SK-N-SH (cell line): ENCODE measurements around the gene KCTD19. TPM values are rescaled to one million over a fixed set of nuclear protein-coding genes. Genes with fewer than 3 reads are reported as not detected.

Experiments used
- CTCF ChIA-PET: fragments of 300-600, 350-600 bp; formaldehyde crosslinking; extraction: SDS; loops from one replicate; lab custom pipeline; 2021; lab: Yijun Ruan, JAX
- POLR2A ChIA-PET: fragments of 350-600 bp; sonication (Branson Sonifier 250); formaldehyde crosslinking; extraction: SDS; loops from one replicate; lab custom pipeline; 2020; ENCODE audit warnings: antibody characterized with exemption, inconsistent platforms; lab: Yijun Ruan, JAX
- DNase-seq: peaks from one replicate; pipeline ENCODE4 v3.0.0; 2012
- H2AFZ ChIP-seq: fragments of 200-600 bp; sonication (generic); 2 replicates; pipeline ENCODE4 v1.8.1; 2016; ENCODE audit warnings: antibody characterized with exemption, mild to moderate bottlenecking, low read depth
- H3F3A ChIP-seq: fragments of 200-600 bp; sonication (generic); replicated peaks from 2 replicates; pipeline ENCODE3; 2016; ENCODE audit warnings: antibody characterized with exemption, mild to moderate bottlenecking; ENCODE audit not compliant: insufficient read depth
- H3K27ac ChIP-seq, 2 experiments: fragments of 200-500 bp in 1 of 2; fragments of 200-600 bp in 1 of 2; sonication (Bioruptor generic) in 1 of 2; sonication (generic), shearing (Covaris generic) in 1 of 2; 2 replicates each; pipeline versions ENCODE4 v1.5.1 to v1.6.1; 2014 to 2016; ENCODE audit warnings: low read depth in 2 of 2, inconsistent platforms in 1 of 2, low read length in 1 of 2, mild to moderate bottlenecking in 1 of 2, mixed read lengths in 1 of 2
- H3K27me3 ChIP-seq: fragments of 200-600 bp; sonication (generic), shearing (Covaris generic); 2 replicates; pipeline ENCODE4 v1.6.1; 2016; ENCODE audit warnings: mixed run types; ENCODE audit not compliant: insufficient read depth
- H3K36me3 ChIP-seq, 2 experiments: fragments of 200-500 bp in 1 of 2; fragments of 200-600 bp in 1 of 2; sonication (Bioruptor generic) in 1 of 2; sonication (generic) in 1 of 2; replicated peaks in 1 of 2; 2 replicates each; pipeline versions ENCODE3 to v1.5.1; 2014 to 2016; ENCODE audit warnings: low read length in 1 of 2, mild to moderate bottlenecking in 1 of 2; ENCODE audit not compliant: insufficient read depth in 2 of 2, control insufficient read depth in 1 of 2
- H3K4me1 ChIP-seq, 2 experiments: fragments of 200-500 bp in 1 of 2; fragments of 200-600 bp in 1 of 2; sonication (Bioruptor generic) in 1 of 2; sonication (generic), shearing (Covaris generic) in 1 of 2; 2 replicates each; pipeline versions ENCODE4 v1.5.1 to v1.6.1; 2014 to 2016; ENCODE audit warnings: low read depth in 1 of 2, low read length in 1 of 2, mixed run types in 1 of 2; ENCODE audit not compliant: insufficient read depth in 2 of 2, control insufficient read depth in 1 of 2
- H3K4me2 ChIP-seq: fragments of 200-600 bp; sonication (generic), shearing (Covaris generic); 2 replicates; pipeline ENCODE4 v1.6.1; 2017; ENCODE audit warnings: mixed run types
- H3K4me3 ChIP-seq, 2 experiments: fragments of 200-500 bp in 1 of 2; fragments of 200-600 bp in 1 of 2; sonication (Bioruptor generic) in 1 of 2; sonication (generic), shearing (Covaris generic) in 1 of 2; 2 replicates each; pipeline versions ENCODE4 v1.5.1 to v1.8.1; 2014 to 2016; ENCODE audit warnings: low read depth in 2 of 2, inconsistent platforms in 1 of 2, low read length in 1 of 2, mild to moderate bottlenecking in 1 of 2, mixed read lengths in 1 of 2, moderate library complexity in 1 of 2
- H3K79me2 ChIP-seq: fragments of 200-600 bp; sonication (generic); 2 replicates; pipeline ENCODE4 v1.8.1; 2017; ENCODE audit warnings: mild to moderate bottlenecking; ENCODE audit not compliant: insufficient read depth
- H3K9ac ChIP-seq: fragments of 200-600 bp; sonication (generic); 2 replicates; pipeline ENCODE4 v1.6.1; 2017; ENCODE audit warnings: mixed run types
- H3K9me2 ChIP-seq: fragments of 200-600 bp; sonication (generic); 2 replicates; pipeline ENCODE4 v1.6.1; 2017; ENCODE audit warnings: mixed run types
- H3K9me3 ChIP-seq: fragments of 200-600 bp; sonication (generic); 2 replicates; pipeline ENCODE4 v1.6.1; 2017; ENCODE audit warnings: mixed run types, mild to moderate bottlenecking, moderate library complexity
- H4K20me1 ChIP-seq: fragments of 200-600 bp; sonication (generic); 2 replicates; pipeline ENCODE4 v1.6.1; 2017; ENCODE audit warnings: mild to moderate bottlenecking, mixed run types; ENCODE audit not compliant: insufficient read depth
- CTCF ChIP-seq: fragments of 200-600 bp; sonication (generic); IDR thresholded peaks from 2 replicates; pipeline ENCODE4 v1.6.1; 2017; ENCODE audit warnings: antibody characterized with exemption, mild to moderate bottlenecking, moderate library complexity
- EP300 ChIP-seq, 2 experiments: IDR thresholded peaks; 2 replicates each; pipeline versions ENCODE4 v1.4.0 to v1.6.1; 2012; ENCODE audit warnings: borderline replicate concordance in 1 of 2, low read depth in 1 of 2, low read length in 1 of 2
- EZH2phosphoT487 ChIP-seq: fragments of 200-600 bp; sonication (generic); IDR thresholded peaks from 2 replicates; pipeline ENCODE4 v1.6.1; 2017; ENCODE audit warnings: low read depth, mixed run types, mild to moderate bottlenecking, antibody characterized with exemption, moderate library complexity, borderline replicate concordance
- FOSL2 ChIP-seq: IDR thresholded peaks from 2 replicates; pipeline ENCODE4 v1.4.0; 2012; ENCODE audit warnings: low read depth, mild to moderate bottlenecking, moderate library complexity, borderline replicate concordance
- FOXM1 ChIP-seq: IDR thresholded peaks from 2 replicates; pipeline ENCODE4 v1.4.0; 2012; ENCODE audit warnings: low read depth, mild to moderate bottlenecking
- GATA2 ChIP-seq: sonication (generic); formaldehyde crosslinking; IDR thresholded peaks from 2 replicates; pipeline ENCODE4 v1.5.0; 2020; ENCODE audit warnings: mild to moderate bottlenecking, missing genetic modification reagents
- JUND ChIP-seq: IDR thresholded peaks from 2 replicates; pipeline ENCODE4 v1.4.0; 2012
- MAX ChIP-seq: IDR thresholded peaks from 2 replicates; pipeline ENCODE4 v1.4.0; 2012; ENCODE audit warnings: low read depth
- MEF2A ChIP-seq: IDR thresholded peaks from 2 replicates; pipeline ENCODE4 v1.4.0; 2012; ENCODE audit warnings: low read depth, borderline replicate concordance
- MXI1 ChIP-seq: IDR thresholded peaks from 2 replicates; pipeline ENCODE4 v1.6.1; 2012; ENCODE audit warnings: mild to moderate bottlenecking, low read depth, low read length, improper control_type of control experiment
- POLR2AphosphoS5 ChIP-seq: IDR thresholded peaks from 2 replicates; pipeline ENCODE4 v1.6.1; 2012; ENCODE audit warnings: low read depth, low read length
- RFX5 ChIP-seq: IDR thresholded peaks from 2 replicates; pipeline ENCODE4 v1.6.1; 2012; ENCODE audit warnings: mild to moderate bottlenecking, improper control_type of control experiment, low read length
- RXRA ChIP-seq: IDR thresholded peaks from 2 replicates; pipeline ENCODE4 v1.4.0; 2012; ENCODE audit warnings: low read depth, mild to moderate bottlenecking, borderline replicate concordance
- TAF1 ChIP-seq: IDR thresholded peaks from 2 replicates; pipeline ENCODE4 v1.6.1; 2012; ENCODE audit warnings: low read depth, mild to moderate bottlenecking, low read length, moderate library complexity, borderline replicate concordance
- TEAD4 ChIP-seq: IDR thresholded peaks from 2 replicates; pipeline ENCODE4 v1.4.0; 2012; ENCODE audit warnings: mild to moderate bottlenecking, borderline replicate concordance; ENCODE audit not compliant: insufficient read depth
- USF1 ChIP-seq: IDR thresholded peaks from 2 replicates; pipeline ENCODE4 v1.4.0; 2012; ENCODE audit warnings: low read depth, borderline replicate concordance
- USF2 ChIP-seq: fragments of 150-350 bp; IDR thresholded peaks from 2 replicates; pipeline ENCODE4 v1.6.1; 2017; ENCODE audit warnings: antibody characterized with exemption, low read length, low read depth, borderline replicate concordance
- WGBS: methylation state at CpG from one replicate; pipeline ENCODE4 v1.1.6; 2017; ENCODE audit warnings: low lambda C conversion rate; 5-methylcytosine and 5-hydroxymethylcytosine counted together
- polyA plus RNA-seq, 3 experiments: library from polyadenylated mRNA; depleted of rRNA; stranded (reverse); fragments of >200 nt; gene quantifications; 2 replicates each; pipeline ENCODE4 v1.2.3, GENCODE V29; 2012

Gene KCTD19
- polyA plus RNA-seq, 1 of the 3 experiments (the other 2 are of a cell fraction) = 1.8 TPM

- Histone ChIP-seq H3K9ac (no peak overlapping the region), H3K79me2 (no peaks in the 10 kb centered on the region), H3K9me2 (no peaks in the 10 kb centered on the region), H3K36me3 (no peaks in the 10 kb centered on the region), H4K20me1 (no peaks in the 10 kb centered on the region), H3K9me3 (no peaks in the 10 kb centered on the region), H2AFZ (no peak overlapping the region), H3K4me1 (no peaks in the 10 kb centered on the region), H3K27me3 (no peaks in the 10 kb centered on the region), H3K4me2 (no peak overlapping the region), H3K27ac (no peak overlapping the region), H3F3A (no peaks in the 10 kb centered on the region), H3K4me3 (no peak overlapping the region)
- POLR2A ChIA-PET = no interaction called here
- no peak for DNase-seq
- TF ChIP-seq EZH2phosphoT487 = no peak
- no peak for TF ChIP-seq TEAD4
- no peak for TF ChIP-seq CTCF
- TF ChIP-seq FOSL2 = no peak
- TF ChIP-seq RXRA = no peak
- TF ChIP-seq MXI1 = no peak
- no peak for TF ChIP-seq EP300 (IDR thresholded peaks at IDR 0.05; ENCODE audit: borderline replicate concordance in 1 of 2, low read depth in 1 of 2, low read length in 1 of 2)
- no peak for TF ChIP-seq GATA2 (CRISPR knock-in tag)
- no peak for TF ChIP-seq MEF2A
- TF ChIP-seq RFX5 = no peak
- no peak for TF ChIP-seq MAX
- no peak for TF ChIP-seq USF1
- no peak for TF ChIP-seq POLR2AphosphoS5
- TF ChIP-seq FOXM1 = no peak
- no peak for TF ChIP-seq JUND
- TF ChIP-seq USF2 = no peak
- no peak for TF ChIP-seq TAF1
- CTCF ChIA-PET = interaction anchor here (0.7 to 1.8 kb wide), 4 partner anchors 31 to 108 kb away, joined by 3 to 5 read pairs (median 3); partner anchors contain the start of genes KCTD19 and LRRC36
- 74% methylated on average over 4 of the region's 4 CpGs for WGBS
These were observed 31.0 kb upstream of the KCTD19 start for GRCh38 chr16:67357561-67357960.
